Suppressor macrophage treated with lipopolysaccharide for 1 hour (primary cell): Measurements from ENCODE around the gene RAB6B.

Experiments
- DNase-seq, 3 donors: peaks; one replicate each; pipeline ENCODE4 v3.0.0-alpha.2; 2020 to 2022

Gene RAB6B

DNA sequence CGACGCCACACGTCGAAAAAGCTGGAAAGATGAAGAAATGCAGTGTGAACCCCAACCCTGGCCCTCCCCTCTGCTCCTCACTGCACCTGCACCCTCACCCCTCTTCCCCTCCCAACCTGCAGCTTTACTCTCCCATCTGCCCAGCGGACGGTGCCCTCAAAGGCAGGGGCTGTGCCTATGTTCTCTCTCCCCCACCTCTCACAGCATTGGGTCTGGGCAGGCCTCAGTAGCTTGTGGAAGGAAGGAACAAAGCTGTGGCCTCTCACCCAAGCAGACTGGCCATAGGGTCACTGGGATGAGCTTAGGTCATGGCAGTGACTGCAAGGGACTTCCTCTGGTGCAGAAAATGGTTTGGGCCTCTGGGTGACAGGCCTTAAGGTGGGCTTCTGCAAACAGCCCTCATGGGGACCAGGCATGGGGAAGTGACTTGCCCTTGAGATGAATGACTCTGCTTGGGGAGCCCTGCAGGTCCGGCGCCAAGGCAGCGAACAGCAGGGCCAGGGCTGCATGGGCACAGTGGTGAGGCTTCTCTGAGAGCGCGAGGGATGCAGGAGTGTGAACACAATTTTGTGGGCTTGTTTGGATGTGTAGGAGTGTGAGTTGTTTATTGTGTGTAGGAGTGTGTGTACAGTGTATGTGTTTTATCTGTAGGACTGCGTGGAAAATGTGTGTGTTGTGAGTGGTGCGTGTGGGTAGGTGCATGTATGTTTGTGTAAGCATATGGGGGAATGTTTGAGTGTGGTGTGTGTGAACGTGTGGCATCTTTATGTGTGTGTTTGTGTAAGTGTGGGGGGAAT, 60.9 kb downstream of the RAB6B start:
- no peak for DNase-seq

DNA sequence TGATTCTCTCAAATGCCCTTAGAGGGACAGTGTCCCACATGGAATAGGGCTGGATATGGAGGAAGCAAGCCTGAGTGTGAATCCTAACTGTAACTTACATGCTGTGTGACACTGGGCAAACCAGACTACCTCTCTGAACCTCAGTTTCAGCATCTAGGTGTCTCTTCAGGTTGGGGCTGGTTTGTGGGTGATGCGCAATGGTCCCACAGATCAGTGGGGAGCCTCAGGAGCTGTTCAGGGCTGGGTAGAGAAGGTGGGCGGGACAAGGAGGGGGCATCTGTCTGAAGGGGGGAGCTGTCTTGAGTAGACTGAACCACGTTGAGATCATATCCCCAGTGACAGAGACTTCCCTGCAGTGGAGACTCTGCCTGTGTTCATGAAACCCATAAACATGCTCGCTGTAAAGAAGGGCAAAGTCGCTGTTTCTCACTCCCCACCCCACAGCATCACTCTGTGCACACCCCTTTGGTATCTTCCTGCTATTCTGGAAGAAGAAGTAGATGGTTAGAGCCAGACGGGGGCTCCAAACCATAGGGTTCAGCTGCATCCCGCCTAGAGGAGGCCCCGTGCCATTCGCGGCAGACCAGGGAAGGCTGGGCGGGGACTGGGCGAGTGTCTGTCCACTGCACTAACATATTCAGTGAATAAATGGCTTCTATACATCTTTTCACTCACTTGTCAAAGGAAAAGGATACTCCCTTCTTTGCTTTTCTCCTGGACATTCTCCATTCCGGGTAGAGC, 61.6 kb downstream of the RAB6B start:
- no peak for DNase-seq

DNA sequence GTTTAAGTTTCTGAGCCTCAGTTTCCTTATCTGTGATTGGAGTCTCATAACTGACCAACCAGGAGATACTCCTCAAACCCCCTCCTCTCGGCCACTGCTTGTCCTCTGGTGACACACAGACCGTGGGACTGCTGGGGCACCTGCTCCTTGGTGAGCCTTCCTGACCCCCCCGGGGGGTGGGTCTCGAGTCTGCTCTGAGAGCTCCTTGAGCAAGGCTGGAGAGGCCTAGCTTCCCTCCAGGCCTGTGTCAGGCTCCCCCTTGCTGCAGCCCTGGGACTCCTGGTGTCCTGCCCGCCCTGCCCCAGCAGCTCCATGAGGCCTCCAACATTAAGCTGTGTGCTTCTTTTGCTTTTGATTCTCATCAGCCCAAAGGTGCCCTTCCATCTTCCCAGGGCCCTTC, 62.4 kb downstream of the RAB6B start:
- DNase-seq = no peak

DNA sequence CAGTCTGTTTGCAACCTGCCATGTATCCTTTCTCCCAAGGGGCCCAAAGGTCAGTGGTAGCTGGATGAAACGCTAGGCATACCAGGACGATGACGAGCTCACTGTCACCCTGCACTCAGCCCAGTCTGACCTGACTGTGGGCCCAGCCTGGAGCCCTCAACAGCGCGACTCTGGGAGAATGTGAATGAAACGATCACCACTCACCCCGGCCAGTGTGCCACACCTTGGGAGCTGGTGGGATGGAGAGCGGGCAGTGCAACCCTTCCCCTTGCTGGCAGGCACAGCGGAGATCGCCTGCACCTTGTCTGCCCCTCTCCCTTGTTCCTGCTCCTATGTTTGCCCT, 62.9 kb downstream of the RAB6B start:
- DNase-seq = no peak

DNA sequence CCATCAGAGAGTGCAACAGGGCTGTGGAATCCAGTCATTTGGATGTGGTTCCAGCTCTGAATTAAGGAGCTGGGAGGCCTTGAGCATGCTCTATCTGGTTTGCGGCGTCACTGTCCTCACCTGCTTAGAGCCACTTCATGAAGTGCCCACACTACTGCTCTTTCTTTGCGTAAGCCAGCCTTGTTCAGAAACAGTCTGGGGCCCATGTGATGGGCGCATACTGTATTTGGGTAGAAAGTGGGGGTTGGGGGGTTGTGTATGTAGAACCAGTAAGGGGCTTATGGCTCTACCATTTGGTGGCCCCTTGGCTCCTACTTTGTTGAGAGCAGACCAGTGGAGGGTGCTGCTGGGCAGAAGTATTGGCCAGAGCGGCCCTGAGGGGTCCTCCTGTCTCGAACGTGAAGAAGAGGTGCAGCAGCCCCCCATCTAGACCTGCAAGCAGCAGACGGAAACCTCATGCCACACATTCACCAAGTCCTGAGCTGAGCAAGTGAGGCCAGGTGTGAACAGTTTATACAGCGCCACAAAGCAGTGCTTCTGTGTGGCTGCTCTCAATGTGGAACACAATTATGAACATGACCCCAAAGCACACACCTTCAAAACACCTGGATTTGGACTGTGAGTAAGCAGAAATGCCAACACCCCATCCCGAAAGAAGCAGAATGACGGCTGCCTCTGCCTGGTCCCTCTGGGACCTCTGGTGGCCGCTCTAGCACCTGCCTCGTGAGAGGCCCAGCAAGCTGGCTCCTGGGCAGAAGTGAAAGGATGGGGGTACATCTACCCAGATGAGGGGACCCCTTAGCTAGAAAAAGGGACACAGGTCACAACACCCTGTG, 63.5 kb downstream of the RAB6B start:
- DNase-seq = no peak

DNA sequence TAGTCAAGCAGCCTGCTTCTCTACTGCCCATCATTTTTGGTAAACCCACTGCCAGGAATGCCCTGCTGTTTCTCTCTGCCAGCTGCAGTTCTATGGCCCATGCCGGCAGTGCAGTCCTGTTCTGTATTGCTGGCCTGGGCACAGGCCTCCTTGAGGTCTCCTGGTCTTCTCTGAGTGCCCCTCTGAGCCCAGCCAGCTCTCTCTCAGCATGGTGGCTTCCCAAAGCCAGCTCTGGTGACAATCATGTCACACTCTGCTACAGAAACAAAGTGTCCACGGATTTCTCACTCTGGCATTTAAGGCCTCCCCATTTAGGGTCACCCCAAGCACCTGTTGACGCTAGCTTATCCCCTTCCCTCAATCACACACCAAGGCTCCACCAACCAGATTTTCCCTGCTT, 65.6 kb downstream of the RAB6B start:
- DNase-seq = no peak

DNA sequence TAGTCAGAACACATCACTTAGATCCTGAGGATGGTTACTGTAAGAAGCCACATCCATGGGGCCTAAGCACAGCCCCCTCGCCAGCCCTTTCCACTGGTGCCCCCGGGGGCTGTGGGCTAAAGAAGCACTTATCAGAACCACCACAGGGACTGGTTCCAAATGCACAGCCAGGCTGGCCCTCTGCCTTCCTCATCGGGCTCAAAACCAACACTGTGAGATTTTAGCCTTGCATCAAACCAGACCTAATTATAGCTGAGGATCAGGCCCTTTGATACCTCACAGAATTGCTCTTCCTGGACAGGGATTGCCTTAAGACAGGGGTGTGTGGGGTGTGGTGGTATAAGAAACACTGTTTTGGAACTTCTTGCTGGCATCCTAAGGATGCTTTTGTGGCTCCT, 66.4 kb downstream of the RAB6B start:
- DNase-seq = no peak

DNA sequence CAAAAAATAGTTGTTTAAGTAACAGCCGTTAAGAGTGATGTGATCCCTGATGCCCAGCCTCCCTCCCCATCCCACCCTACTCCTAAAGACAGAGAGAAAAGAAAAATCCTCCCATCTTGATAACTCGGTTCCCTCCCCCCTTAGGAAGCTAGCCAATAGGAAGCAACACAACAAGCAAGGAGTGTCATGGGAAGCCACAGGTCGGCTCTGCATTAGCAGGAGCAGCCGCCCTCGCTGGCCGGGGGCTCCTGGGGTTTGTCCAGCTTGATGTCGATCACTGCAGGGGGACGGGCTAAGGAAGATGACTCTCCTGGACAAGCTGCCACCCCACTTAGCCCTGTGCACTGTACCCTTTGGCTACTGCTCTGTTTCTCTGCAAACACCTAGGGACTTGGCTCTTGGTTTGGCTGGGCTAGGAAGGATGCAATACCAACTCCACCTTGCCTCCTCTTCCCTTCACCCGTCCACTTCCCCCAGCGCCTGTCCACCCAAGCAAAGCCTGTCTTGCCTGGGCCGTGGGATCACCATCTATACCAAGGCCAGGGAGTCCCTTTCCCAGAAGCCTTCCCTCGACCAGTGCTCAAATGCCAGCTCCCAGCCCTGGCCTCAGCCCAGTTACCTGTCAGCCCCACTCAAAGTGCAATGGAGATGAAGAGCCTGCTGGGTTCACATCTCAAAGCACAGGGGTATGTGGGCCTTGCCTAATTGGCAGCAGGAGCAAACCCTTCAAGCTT, 66.9 kb downstream of the RAB6B start:
- DNase-seq = no peak

DNA sequence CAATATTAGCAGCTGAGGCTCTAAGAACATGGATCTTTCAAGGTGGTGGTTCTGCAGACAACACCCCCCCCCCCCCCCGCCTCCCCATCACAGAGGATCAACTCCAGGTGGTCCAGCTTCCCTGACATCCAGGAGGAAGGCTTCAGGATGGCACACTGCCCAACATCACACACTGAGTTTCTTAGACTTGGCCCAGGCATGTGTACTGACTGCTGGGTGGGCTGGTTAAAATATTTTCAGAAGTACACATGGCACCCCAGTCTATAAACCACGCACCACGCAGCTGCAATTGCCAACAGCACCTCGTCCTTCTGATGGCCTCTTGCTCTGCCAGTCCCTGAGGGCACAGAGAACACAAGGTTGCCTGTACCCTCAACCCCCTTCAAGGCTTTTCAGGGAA, 68.0 kb downstream of the RAB6B start:
- DNase-seq = no peak

DNA sequence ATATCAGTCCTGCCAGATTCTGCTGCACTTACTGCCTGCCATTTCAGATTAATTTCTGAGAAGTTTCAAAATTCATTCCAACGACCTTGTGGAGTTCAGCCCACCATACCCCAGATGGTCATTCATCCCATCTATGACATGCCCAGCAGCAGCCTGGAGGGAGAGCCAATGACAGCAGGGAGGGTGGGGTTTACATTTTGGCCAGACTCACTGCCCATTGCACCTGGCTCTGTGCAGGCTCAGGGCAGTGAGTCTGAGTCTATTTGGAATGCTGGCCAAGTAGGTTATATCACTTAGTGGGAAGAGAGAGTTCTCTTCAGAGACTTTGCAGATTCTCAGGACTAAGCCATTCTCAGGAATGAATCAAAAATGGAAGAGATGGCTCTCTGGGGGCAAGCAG, 68.5 kb downstream of the RAB6B start:
- no peak for DNase-seq

DNA sequence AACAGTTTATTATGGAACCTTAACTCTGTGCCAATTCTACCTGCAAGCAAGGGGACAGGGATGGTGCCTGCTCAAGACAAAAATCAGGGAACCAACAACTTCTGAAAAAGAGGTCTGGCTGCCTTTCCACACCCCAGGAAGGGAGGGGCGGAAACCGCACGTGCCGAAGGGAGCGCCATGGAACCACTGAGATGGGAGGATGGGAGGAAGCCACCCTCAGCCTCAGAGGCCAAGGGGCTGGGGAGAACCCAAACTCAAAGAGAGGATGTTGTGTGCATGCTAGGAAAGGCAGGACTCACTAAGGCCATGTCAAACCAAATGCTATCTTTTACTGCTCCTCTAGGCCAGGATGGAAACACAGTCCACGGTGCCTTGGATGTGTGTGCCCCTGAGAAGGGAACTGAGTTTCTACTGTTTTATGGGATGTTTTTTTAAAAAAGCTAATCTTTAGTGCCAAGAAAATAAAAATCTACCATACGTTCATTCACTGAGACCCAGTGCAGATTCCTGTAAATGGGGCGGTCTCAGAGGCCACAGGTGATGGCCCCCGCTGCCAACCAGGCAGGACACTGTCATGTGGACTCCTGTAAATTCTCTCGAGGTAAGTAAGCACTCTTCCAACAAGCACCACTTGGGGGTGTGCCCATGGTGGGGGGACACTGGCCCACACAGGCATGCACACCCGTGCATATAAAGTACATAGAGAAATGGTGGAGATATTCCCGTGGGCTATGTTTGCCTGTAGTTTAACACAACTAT, 69.5 kb downstream of the RAB6B start:
- no peak for DNase-seq

DNA sequence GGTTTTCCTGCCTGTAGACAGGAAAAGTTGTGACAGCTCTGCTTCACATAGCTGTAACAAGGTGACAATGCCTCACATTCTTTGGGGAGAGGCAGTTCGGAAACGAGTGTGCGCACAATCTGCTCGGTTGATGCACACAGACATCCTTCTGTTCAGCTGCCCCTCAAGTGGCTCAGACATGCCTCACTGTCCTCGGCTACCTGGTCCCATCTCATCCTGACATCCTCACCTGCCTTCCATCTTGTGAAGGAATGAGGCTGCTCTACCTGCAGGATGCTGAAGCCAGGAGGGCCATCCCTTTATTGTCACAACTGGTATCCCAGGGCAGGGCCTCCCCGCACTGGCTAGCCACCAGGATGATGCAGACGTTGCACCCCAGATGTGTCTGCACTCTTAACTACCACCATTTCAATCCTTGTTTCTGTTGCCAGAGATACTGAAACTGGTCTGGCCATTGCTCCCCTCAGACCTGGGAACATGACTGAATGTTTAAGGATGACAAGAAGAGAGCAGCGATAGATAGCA, 70.7 kb downstream of the RAB6B start:
- DNase-seq = no peak

DNA sequence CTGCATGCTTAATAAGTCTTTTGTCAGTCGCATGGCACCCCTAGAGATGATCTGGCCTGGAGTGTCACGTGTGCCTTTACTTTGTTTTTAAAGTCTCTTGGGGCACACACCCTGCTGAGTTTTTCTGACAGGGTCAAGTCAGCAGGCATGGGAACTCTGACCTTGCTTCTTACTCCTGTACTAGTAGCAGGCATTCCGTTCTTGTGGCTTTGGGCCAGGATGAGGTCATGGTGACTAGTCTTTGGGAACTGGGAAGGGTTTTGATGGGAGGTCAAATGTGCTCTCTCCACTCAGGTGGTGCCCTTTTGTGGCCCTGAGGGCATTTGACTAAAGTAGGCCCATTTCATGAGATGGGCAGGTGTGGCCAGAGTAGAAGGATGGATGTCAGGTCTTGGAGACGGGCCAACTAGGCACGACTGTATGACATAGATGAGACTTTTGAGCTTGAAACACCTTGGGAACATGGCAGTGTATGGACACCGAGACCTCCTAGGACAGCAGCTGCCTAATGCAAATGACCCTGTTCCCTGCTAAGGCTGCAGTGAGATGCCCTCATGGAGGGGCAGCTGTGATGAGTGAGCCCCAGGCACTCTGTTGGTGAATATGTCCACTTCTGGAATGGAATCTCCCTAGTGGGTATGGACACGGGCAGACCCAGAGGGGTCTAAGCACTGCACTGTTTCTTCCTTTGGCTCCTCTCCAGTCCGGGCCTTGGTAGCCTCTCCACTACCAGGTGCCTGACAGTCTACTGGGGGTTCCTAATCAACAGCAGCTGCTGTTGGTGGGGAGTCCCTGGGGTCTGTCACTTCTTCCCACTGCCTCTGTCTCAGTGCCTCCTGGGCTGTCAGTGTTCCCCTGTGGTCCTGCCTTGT, 73.7 kb downstream of the RAB6B start:
- DNase-seq = no peak

DNA sequence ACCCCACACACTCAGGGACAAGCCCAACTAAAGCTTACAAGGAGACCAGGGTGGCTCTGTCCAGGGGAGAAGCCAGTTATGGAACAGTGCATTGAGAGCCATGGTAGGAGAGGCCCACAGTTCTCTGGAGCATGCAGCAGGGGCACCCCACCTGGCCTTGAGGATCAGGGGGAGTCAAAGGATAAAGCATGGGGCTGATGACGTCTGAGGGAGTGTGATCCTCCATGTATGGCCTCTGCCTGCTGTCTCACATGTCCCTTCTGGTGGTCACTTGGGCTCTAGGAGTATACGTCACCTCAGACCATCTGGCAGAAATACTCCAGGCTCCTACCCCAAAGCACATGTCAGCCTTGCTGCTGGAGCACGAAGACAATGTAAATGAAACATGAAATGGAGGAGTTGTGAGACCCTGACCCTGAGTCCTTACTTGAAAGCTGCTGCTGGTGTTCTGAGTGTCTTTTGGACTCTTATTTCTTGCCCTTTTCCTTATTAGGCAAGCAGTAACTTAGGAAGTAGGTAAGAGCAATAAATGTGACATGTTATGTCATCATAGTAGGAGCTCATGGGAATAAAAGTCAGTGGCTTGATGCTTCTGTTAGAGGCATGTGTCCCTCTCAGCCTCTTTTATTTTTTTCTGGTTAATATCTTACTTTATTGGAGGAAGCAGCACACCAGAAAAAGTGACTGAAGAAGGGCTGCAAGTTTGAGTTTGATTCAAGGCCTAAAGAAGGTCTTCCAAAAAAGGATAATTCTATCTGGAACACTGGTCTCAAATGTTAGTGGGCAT, 74.6 kb downstream of the RAB6B start:
- no peak for DNase-seq

DNA sequence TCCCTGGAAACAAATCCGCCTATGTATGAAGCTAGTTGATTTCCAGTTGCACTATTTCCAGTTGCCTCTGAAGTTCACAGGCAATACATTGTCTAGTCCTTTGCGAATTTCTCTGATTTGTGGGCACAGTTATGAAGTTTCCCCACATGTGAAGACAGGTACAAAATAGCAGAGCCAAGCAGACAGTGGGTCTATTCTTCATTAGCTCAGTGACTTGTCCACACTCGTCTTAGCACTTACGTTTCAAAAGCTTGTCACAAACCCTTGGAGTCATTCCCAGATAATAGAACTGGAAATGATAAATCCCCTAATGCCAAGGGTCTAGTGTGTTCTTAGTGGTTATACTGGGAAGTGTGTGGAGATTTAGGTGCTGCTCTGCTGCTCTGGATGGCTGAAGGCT, 75.6 kb downstream of the RAB6B start:
- no peak for DNase-seq

DNA sequence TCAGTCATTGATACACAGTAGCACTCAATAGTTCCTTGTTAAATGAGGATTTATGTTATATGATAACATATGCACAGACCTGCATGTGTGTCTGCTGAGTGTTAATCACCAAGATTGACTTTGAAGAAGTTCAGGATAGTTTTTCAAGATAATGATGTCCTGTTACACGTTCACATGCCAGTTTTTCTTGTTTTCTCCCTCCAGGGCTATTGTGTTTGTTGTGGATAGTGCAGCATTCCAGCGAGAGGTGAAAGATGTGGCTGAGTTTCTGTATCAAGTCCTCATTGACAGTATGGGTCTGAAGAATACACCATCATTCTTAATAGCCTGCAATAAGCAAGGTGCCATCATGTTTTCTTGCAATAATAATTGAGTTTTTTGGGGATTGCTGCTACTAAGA, 80.3 kb downstream of the RAB6B start:
- no peak for DNase-seq

DNA sequence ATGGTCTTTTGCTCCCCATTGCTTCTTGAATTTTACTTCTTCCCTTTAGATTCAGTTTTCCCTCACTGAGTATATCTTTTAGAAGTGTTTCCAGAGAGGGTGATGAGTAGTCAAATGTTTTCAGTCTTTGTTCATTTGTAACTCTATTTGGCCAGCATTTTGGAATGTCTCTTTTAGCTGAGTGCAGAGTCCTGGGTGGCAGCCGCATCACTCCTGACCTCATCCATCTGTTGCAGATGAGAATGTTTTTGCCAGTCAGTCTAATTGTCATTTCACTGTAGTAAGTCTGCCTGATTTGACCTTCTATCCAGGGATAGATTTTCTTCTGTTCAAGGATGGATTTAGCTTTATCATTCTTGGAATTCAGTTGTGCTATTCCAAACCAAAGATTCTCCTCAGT, 82.8 kb downstream of the RAB6B start:
- DNase-seq = no peak

DNA sequence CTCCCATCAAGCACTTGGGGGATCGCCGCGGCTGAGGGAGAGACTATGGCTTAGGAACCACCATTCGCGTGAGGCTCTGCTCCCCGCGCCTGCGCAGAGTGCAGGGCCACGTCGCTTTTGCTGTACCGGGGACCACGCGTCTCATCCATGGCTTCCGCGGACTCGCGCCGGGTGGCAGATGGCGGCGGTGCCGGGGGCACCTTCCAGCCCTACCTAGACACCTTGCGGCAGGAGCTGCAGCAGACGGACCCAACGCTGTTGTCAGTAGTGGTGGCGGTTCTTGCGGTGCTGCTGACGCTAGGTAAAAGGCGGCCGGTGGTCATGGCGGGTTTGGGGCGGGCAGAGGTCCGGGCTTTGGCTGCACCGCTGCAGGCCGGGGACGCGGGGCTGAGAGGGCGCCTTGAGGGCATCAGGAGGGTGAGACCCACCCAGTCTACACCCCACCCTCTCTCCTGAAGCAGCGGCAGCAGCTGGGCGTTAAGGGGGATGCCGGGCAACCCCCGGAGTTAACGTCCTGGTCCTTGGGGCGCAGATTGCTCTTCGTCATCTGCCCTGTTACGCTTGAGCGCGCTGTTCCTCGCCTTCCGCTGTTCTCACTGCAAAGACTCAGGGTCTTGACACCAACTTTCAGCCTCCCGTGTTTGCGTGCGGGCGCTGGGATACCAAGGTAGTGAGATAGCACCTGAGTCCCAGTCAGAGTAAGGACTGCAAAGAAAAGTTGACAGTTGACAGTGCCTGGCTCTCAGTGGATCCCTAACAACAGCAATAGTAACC, 89.8 kb downstream of the RAB6B start, which contains the start of gene SRPRB:
SRPRB (plus strand) TSS at position 114 of the 774 bp plus-strand sequence; CDS start at position 148, 34 bp downstream.
- peak; percentile 95 to 98 (median 97) for DNase-seq

DNA sequence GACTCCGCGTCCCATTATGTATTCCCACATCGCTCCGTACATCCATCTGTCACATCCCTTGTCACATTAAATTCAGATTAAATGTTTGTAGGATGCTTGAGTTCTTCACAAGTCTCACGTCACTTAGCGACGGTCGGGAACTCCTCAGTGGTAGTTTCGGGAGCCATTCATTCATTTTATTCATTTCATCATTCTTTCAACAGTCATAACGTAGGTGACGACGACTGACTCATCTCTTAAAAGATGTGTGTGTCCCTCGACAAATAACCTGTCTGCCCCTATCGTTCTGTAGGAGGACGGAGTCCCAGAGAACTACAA, 90.3 kb downstream of the RAB6B start:
- no peak for DNase-seq
